DMS79 treated with DMSO at 0.1 percent for 48 hours (cell line): ENCODE data around the gene MYO1G.
"Not testable (repeated sequence)": the region's sequence is repeated elsewhere in the genome, so short reads cannot be mapped to it uniquely, and the experiment has no call there.

Experiments used
- DNase-seq: peaks from one replicate; lab custom pipeline; 2025; lab: John Stamatoyannopoulos, UW

The MYO1G gene

GRCh38 chr7:44999245-45000092 lies 20.7 kb upstream of the MYO1G start:
- DNase-seq, result peak; percentile 100

- no peak for DNase-seq
Measured at GRCh38 chr7:44998153-44998871, 19.5 kb upstream of the MYO1G start.

- DNase-seq, result no peak
Measured at GRCh38 chr7:44995555-44996493, 17.0 kb upstream of the MYO1G start.

DNA sequence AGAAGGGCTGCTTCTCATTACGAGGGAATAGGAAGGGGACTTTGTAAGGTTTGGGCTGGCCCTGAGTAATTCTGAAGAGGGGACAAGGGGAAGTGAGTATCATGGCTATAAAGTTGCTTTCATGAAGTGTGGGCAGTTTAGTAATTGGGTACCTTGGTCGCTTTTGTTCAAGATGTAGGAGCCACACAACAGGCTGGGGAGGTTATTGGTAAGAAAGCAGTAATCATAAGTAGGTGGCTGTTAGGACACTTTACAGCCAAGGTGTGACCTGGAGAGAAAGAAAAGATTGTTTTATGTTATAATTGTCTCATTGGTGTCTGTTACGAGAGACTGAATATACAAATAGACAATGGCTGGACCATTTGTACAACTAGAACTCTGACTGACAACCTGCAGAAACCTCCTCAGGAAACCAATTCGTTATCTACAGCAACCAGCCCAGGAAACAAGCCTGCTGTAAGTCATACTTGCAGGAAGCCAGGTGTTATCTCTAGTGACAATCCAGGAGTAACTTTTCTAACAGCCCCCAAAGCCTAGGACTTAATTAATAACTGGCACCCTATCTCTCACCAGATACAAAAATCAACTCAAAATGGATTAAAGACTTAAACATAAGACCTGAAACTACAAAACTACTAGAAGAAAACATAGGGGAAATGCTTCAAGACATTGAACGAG lies 16.2 kb upstream of the MYO1G start:
- DNase-seq, result no peak

- not testable (repeated sequence) for DNase-seq
Measured at GRCh38 chr7:44992004-44992795, 13.4 kb upstream of the MYO1G start.

GRCh38 chr7:44990109-44991023 lies 11.6 kb upstream of the MYO1G start:
- no peak for DNase-seq

- no peak for DNase-seq
Measured at GRCh38 chr7:44989132-44989531, 10.3 kb upstream of the MYO1G start.

DNA sequence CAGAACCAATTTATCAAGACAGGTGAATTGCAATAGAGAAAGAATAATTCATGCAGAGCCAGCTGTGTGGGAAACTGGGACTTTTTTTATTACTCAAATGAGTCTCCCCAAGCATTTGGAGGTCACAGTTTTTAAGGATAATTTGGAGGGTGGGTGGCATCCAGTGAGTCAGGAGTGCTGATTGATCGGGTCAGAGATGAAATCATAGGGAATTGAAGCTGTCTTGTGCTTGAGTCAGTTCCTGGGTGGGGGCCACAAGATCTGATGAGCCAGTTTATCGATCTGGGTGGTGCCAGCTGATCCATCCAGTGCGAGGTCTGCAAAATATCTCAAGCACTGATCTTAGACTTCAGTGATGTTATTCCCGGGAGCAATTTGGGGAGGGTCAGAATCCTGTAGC lies 9.9 kb upstream of the MYO1G start:
- DNase-seq, result no peak

GRCh38 chr7:44987996-44988395 lies 9.2 kb upstream of the MYO1G start:
- DNase-seq, result no peak

- DNase-seq, result no peak
Measured at GRCh38 chr7:44987457-44987856, 8.6 kb upstream of the MYO1G start.

DNA sequence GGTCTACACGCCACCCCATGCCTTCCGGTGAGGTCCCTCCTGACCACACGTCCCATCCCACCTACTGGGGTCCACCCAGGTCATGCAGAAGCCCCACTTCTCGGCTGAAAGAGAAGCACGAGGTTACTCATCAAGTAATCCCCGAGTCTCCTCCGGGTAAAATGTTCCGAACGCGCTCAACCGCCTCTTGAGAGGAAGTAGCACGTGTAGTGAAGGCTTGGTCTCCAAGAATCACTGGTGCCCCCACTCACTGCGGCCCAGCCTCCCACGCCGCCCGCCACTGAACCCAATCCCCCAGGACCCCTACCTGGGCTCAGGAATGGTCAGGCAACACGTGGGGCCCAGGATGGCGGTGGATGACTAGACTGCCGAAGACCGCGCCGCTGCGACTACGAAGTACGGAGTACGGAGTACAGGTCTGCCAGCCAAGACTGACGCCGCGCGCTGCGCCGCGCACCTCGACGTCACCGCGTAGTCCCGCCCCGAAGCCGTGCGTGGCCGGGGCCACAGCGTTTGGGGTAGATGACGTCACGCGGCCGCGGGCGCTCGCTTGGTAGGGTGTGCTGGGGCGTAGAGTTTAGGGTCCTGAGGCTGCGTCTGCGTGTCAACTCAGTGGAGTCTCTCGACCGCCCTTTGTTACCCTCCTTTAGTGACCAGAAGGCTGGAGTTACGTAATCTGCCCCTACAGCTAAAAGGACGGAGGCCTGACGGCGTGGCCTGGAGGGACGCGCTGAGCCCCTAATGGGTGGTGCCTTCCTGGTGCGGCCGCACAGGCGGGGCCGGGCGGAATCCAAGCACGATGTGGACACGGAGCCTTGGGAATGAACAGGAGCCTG lies 7.6 kb upstream of the MYO1G start:
- peak; percentile 96 for DNase-seq

DNA sequence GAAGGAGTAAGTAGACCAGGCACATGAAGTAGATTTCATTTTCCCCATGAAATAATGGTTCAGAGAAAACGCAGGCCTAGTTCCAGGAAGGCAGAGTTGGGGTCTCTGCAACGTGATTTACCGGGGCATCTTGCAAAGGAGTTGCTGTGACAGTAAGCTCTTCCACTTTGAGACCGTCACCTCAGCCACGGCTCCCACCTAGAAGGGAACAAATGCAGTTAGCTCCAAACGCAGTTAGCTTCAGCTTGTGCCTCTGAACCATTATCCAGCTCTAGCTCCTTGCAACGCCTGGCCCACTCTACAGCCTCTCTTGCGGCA lies 7.0 kb upstream of the MYO1G start:
- no peak for DNase-seq

- no peak for DNase-seq
Measured at GRCh38 chr7:44985033-44985695, 6.3 kb upstream of the MYO1G start.

DNA sequence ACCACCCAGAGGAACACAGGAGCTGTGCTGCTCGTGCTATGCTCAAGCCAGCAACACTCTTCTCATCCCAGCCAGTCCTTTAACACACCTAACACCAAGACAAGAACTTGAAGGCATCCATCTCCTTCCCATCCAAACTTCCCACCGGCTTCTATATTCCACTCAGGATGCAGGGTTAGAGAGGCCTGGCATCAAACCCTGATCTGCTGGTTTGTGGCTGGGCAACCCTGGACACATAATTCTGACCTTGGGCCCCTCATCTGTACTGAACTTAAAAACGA lies 5.6 kb upstream of the MYO1G start:
- no peak for DNase-seq

DNA sequence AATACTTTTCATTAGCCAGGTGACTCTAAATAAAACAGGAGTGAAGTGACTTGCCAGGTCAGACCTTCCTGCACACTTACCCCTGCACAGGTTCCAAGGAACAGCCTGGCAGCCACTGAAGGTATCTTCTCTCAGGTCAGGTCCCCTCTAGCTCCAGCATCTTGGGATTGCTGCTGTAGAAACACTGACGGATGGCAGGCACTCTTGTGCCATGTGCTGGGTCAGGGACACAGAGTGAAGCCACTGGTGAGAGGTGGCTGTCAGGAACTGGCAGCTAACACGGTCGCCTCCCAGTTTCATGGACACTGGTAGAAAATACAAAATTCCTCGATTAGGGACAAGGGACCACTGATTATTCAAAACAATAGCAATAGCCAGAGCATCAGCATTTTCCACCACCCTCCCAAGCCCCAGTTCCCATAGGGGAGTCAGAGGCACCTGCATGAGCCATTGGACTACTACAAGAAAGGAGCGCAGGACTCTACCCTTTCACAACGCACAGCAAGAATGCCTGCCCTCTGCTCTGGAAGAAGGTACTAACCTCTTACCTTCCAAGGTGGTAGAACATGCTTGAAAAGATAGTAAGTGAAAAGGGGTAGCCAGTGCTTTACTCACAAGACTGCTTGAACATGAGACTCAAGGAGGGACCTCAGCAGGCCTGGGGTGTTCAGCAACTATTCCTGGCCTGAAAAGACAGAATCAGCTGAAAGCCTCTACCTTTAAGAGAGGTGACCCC lies 5.1 kb upstream of the MYO1G start:
- no peak for DNase-seq

GRCh38 chr7:44982970-44983369 lies 4.2 kb upstream of the MYO1G start:
- DNase-seq, result no peak

GRCh38 chr7:44982535-44982923 lies 3.7 kb upstream of the MYO1G start:
- no peak for DNase-seq
